Right renal cortex interstitium (tissue), 3 donors: ENCODE results near the gene GLO1. TPM values are rescaled to one million over a fixed set of nuclear protein-coding genes. Genes with fewer than 3 reads are reported as not detected.
A peak's percentile ranks its signal among the peaks of the same experiment; 100 is the strongest.

Experiments
- DNase-seq, 3 donors: peaks; one replicate each; pipeline ENCODE4 v3.0.0-alpha.2; 2013; ENCODE audit warnings: low read depth in 3 of 3, low spot score in 2 of 3
- polyA plus RNA-seq, 3 donors: library from polyadenylated mRNA; unstranded; fragments of 120-200 nt; gene quantifications; one replicate each; pipeline ENCODE4 v1.2.1, GENCODE V29; 2013; ENCODE audit not compliant: insufficient read length in 3 of 3

GLO1 gene
- polyA plus RNA-seq, 3 donors = 154 to 173 (median 168) TPM

DNA sequence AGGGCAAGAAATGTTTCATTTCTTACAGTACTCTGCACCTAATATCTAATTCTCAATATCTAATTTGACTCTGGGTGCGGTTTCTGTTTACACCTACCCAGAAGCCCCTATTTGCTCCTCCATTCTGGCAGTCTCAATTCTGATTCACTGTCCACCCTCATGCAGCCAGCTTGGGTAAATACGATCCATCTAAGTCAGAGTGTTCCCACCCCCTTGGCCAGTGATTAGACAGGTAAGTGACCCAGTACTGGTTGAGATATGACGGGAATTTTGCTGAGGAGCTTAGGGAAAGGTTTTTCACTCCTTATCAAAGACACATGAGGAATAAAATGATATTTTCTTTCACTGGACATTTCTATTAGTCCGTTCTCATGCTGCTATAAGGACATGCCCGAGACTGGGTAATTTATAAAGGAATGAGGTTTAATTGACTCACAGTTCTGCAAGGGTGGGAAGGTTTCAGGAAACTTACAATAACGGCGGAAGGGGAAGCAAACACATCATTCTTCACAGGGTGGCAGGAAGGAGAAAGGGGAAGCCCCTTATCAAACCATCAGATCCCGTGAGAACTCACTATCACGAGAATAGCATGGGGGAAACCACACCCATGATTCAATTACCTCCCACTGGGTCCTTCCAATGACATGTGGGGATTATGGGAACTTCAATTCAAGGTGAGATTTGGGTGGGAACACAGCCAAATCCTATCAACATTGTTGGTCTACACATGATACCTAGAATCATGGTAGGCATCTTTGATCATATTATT is 29.4 kb downstream of the GLO1 start:
- DNase-seq = no peak

DNA sequence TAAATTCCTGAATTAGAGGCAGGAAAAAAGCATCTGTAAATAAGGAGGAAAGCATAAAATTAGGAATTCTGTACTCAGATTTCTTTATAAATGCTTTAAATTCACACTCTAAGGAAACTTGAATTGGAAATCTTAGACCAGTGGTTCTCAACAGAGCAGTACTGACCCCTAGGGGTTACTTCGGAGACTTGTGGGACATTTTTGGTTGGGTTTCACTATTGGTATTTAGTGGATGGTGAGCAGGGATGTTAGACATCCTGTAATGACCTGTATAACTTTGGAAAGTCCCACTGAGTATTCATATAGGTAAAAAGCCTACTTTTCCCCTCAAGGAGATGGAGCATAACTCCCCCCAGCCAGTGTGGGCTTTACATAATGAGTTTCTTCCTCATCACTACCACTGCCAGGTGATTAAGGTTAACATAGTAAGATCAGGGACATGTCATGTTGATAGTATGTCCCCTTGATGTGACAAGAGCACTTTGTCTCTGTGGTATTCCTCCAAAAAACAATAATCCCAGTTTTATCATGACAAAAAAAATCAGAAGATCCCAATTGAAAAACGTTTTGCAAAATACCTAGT is 31.0 kb downstream of the GLO1 start:
- DNase-seq = peak; percentile 10 to 23 (median 23)

DNA sequence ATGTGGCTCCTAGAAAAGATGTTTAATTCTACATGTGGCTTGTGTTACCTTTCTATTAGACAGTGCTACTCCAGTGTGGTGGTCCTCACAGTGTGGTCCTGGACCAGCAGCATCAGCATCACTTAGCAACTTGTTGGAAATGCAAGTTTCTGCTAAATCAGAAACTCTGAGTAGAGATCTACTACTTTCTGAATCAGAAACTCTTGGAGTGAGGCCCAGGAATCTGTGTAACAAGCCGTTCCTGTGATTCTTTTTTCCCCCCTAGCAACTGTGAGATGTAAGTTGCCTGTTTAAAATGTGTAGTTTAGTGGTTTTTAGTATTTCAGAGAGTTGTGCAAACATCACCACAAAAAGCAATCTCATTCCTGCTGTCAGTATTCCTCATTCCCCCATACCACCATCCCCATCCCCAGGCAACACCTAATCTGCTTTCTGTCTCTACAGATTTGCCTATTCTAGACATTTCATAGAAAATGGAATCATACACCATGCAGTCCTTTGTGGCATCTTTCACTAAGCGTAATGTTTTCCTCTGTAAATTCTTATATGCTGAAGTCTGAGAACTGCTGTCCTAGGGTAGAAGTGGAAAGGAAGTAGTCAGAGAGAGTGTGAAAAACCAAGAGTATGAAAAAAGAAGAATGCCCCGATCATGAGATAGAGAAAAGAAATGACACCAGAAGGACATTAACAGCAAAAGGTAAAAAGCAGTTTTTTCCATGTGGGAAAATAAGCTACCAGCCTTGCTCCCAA is 44.4 kb downstream of the GLO1 start:
- DNase-seq = no peak

- DNase-seq = no peak
Observed at GRCh38 chr6:38656896-38657295, 46.0 kb downstream of the GLO1 start.

DNA sequence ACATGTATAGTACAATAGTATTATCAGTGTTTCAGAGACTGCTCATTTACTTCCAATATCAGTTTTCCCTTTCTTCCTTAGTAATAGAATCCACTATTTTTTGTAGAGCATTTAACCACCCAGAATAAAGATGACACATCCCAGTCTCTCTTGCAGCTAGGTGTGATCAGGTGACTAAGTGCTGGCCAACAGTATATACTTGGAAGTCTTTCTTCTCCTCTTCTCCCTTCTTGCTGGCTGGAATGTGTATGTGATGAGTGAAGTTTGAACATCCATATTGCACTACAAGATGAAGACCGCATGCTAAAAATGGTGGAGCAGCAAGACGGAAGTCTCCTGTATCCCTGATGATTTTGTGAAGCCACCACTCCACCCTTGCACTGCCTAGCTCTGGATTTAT is 48.7 kb downstream of the GLO1 start:
- DNase-seq = no peak

DNA sequence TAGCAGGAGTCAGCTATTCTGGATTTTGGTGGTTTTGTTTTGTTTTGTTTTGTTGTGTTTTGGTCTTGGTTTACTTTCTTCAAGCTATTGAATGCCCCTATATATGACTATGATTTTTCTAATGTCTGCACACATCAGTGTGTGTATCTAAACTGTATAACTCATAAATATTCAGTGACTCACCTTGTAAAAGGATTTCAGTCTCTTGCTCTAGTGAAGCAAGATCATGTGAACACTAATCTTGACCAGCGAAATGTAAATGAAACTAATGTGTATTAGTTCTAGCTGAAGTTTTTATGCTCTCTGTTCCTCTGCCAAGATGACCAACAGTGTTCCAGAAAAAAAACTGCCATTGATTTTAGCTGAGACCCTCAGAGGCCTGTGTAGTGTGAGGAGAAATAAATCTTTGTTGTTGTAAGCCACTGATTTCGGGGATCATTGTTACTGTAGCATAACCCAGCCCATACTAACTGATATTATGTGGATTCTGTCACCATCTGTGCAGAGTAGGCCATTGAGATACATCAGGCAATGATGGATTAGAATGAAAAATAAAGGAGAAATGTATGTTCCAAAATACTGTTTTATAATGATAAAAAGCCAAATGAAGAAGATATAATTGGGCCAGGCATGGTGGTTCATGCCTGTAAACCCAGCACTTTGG is 51.7 kb downstream of the GLO1 start:
- no peak for DNase-seq

DNA sequence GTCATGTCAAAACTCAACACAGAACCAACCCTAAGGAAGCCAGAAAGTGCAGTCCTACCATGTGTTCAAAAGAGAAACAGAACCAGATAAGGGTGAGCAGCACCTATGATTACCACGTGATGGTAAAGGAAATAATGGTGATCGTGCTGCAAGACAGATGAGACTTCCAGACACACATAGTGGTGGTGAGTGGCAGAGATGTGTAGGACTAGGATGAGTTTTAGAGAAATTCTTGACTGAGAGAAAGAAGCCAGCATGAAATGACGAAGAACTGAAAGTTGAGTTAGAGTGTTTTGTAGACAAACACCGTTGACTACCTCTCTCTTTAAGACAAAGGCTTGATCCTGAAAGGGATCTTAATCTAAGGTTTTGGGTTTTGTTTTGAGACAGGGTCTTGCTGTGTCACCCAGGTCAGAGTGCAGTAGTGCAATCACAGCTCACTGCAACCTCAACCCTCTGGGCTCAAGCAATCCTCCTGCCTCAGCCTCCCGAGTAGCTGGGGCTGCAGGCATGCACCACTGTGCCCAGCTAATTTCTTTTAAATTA is 52.7 kb downstream of the GLO1 start:
- no peak for DNase-seq

GRCh38 chr6:38649744-38650143 is 53.2 kb downstream of the GLO1 start:
- DNase-seq = no peak

- no peak for DNase-seq
Observed at GRCh38 chr6:38648629-38649028, 54.3 kb downstream of the GLO1 start.

DNA sequence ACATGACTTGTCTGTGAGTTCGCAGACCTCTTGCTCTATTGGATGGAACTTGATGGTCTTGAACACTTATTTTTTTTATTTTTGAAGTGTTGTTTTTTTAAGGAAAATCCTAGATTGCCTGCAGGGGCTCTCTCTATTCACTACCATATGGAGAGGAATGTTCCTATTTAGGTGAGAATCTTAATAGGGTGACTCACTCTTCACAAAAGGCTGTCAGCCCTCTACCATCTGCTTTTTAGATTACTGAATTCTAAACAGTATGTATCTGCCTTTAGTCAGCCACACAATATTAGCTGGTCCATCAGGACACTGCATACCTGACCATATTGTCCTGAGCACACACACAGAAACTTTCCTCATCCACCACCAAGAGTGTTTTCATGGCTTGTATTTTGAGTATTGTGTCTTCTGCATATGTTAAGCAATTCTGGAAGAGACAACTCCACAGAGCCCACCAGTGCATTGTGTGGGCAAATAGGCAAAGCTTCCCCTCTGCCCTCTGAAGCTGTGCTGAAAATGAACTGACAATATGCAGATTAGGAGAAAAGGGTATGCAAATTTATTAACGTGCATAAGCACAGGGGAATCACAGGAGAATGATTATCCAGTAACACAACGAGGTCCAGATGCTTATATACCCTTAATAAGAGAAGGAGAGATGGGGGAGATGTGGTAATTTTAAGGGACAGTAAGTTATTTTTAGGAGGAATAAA is 56.6 kb downstream of the GLO1 start:
- no peak for DNase-seq

GRCh38 chr6:38644951-38645350 is 58.0 kb downstream of the GLO1 start:
- DNase-seq = no peak

GRCh38 chr6:38640216-38640909 is 62.6 kb downstream of the GLO1 start:
- DNase-seq = no peak

DNA sequence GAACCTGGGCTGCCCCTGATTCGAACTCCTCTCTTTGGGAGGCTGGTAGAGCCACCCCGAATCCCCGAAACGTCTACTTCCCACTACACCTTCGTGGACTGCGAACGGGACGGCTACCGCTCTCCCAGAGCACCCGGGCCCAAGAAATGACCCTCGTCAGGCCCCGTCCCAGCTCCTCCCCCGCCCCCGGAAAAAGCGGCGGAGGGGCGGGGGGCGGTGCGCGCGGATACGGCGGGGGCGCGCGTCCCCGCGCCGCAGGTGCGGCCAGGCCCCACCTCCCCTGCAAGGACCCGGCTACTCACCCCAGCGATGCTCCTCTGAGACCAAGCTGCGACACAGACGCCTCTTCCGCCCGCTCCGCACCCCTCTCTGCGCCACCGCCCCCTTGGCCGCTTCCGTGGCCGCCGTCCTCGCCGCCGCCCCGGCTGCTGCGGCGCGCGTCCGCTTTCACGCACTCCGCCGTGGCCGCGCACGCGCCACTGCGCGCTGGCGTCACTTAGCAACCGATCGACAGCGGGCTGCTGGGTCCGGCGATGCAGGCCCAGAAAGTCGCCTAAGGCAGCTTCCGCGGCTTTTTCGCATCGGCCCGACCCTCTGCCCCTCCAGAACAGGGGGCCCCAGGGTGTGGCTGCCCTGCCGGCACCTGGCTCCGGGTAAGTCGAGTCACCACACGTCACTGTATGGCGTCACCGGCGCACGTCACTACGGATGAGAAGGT is 63.3 kb downstream of the GLO1 start, which contains the start of gene BTBD9:
Gene BTBD9, minus strand, starts transcription at position 432 of the 718 bp plus-strand sequence.
- DNase-seq = peak; percentile 76 to 80 (median 79)

DNA sequence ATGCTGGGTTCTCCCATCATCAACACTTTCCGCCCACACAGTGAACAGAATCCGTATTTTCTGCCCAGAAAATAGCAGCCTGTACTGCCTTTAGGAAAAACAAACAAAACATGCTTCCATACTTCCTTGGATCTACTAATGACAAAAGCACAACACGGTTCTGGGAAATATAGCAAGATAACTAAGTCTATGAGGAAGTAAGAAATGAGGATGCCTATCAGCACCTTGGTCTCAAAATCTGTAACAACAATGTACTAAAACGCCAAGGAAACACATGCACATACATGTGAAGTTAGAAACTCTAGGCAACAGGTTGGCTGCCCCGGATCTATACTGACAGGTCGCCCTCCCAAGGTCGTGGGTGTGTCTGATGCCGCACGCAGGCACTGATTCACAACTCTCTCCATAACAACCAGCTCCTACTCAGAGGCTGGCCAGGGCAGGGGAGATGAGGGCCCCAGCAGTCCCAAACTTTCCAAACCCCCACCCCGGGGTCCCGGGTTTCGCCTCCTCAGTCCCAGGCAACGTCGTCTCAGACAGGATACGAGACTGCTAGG is 63.9 kb downstream of the GLO1 start:
- DNase-seq = peak in 2 of 3 donors; percentile 13 to 20

GRCh38 chr6:38637756-38638155 is 65.2 kb downstream of the GLO1 start:
- DNase-seq = no peak

DNA sequence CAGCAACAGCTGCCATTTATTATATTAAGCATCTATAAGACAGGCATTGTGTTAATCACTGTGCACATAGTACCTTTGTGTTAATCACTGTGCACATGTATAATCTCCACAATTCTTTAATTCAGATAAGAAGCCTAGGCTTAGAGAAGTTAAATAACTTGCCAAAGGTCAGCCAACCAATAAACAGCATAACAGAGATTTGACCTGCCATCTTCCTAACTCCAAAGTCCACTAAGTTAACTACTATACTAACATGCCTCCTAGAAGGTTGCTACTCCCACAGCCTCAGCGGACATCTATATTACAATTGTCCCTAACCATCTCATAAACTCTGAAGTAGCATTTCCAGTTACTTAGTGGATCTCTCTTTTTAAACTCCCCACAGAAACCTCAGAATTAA is 66.9 kb downstream of the GLO1 start:
- DNase-seq = no peak

DNA sequence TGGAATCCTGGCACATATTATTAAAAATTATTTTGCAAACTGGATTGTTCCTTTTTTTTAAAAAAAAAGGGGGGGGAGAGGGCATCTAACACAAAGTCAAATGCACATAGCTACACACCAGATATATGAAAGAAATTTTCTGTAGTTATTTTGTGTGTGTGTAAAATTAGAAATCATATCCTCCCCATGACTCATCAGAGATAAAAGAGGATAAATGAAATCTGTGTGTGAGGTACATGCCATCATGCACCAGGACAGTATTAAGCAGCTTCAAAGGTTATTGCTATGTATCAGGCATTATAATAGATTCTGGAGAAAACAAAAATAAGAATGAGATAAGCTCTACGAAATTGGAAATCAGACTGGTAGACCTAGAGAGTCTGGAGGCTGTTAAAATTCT is 68.4 kb downstream of the GLO1 start:
- DNase-seq = no peak

GRCh38 chr6:38632490-38632889 is 70.5 kb downstream of the GLO1 start:
- no peak for DNase-seq
